HTR-8/SVneo (cell line): Measurements from ENCODE around the gene GTPBP3.

Source experiments
- DNase-seq: peaks from one replicate; pipeline ENCODE4 v3.0.0; 2011; ENCODE audit warnings: low spot score, mixed read lengths; ENCODE audit not compliant: insufficient read length
- FAIRE-seq: peaks from 2 replicates; lab custom pipeline; 2011; peaks lifted over from hg19 to GRCh38; lab: Jason Lieb, UNC

The GTPBP3 gene

DNA sequence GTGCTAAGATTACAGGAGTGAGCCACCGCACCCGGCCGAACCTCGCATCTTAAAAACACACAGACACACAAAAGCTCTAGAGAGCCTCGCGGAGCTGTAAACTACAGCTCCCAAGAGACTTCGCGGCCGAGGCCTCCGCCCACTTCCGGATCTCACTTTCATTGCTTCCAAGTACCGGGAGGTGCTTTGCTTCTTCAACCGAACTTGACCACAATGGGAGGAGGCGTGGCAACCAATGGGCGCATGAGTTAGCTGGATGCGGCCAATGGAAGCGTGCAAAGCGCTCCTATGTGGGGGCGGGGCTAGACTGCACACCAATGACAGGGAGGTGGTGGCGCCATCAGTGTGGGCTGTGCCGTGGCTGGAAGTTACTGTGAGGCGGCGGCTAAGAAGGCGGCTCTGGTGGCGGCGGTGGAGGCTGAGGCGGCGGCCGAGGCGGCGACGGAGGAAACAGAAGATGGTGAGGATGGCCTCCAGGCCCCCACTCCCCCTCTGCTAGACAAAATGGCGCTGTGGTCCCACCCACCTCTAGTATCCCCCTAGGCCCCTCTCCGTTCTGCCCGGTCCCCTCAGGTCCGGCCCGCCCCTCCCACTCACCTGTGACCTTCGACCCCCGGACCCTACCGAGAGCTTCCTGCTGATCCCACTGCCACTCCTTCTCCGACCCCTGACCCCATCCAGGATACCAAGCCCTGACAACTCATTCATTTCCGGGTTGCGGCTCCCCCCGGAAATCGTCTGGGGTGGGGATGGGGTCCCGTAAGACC, 28.0 kb upstream of the GTPBP3 start, which contains the start of gene DDA1:
TSS of gene DDA1 (plus strand) at position 366 of the 767 bp plus-strand sequence. CDS start at position 458, 92 bp downstream.
- FAIRE-seq (peak; percentile 99), DNase-seq (peak; percentile 99)

DNA sequence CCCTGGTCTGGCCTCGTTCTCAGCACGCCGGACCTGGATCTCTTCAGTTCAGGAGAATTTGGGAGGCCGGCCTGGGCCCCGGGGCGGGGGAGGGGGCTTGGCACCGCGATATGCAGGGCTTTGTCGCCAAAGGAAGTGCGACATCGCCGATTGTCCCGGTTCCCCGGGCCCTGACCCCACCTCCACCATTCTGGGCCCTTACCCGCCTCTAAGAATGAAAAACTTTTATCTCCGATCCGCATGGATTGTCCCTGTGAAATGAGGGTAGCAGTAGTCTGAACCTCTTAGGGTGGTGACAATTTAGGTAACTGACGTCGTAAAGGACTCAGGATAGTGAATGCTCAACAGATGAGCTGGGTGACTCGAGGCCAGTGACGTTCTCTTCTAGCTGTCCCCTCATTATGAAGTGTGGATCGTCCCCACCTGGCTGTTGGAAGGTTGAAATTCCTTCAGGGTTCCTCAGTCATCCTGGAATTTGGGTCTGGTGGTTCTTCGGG, 27.3 kb upstream of the GTPBP3 start:
- FAIRE-seq (peak; percentile 28), DNase-seq (no peak)

DNA sequence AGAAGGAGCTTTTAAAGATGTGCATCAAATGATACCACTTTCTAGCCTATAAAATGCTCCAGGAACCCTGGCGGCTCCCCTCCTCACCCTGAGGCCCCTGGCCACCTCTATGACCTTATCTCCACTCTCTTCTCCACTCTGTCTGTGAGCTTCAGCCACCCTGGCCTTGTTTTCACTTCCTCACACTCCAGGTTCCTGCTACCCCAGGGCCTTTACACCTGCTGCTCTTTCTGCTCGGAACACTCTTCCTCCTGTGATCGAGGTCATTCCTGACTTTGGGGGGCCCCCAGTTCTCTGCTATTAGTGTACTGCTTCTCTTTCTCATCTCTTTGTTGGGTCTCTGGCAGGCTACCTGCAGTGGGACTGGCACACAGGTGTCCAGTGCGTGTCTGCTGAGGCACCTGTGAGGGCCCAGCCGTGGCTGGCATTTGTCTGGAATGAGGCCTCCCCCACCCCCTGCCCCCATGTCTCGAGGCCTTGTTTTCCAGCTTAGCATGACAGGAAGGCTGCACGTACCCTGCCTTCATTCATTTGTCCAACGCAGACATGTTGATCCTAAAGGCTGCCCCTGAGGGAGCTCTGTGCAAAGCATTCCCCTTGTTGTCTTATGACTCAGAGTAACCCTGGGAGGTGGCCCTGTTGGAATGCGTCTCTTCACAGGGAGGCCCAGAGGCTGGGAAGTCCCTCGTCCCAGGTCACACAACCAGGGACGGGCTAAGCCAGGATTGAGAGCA, 25.7 kb upstream of the GTPBP3 start:
- peak; percentile 44 for DNase-seq
- FAIRE-seq: no peak

DNA sequence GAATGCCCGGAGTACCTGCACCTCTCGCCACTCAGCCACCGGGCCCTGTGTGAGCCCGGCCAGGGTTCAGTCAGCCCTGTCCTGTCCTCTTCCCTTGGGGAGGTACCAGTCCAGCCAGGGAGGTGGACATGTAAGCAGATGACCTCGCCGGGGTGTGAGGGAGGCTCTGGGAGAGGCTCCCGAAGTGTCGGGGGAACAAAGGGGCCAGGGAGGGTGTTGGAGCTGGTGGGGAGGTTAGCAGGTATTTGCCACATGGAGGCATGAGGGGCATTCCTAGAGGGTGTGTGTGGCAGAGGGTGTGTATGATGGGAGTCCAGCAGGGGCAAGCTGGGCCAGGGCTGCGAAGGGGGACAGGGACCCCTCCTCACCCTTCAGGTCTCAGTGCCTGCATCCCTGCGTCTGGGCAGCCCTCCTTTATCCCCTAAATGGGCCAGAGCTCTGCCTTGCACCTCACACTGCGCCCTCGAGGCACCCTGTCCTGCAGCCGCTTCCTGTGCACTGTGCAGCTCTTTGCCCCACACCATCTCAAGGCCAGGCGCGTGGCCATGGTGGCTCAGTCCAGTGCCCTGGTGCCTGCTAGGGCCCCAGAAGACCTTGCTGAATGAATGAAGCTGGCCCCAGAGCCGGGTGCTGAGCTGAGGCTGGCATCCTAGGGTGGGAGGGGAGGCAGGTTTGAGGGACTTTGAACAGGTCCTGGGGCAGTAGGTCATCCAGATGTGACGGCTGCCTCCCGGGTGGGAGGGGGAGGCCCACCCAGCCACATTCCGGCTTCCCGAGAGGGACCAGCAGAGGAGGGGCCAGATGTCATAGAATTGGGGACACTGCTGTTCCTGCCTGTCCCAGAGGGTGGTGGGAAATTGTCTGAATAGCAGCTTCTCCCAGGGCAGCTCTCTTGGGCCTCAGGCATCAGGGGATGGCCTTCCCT, 24.9 kb upstream of the GTPBP3 start:
- no peak for FAIRE-seq
- no peak for DNase-seq

DNA sequence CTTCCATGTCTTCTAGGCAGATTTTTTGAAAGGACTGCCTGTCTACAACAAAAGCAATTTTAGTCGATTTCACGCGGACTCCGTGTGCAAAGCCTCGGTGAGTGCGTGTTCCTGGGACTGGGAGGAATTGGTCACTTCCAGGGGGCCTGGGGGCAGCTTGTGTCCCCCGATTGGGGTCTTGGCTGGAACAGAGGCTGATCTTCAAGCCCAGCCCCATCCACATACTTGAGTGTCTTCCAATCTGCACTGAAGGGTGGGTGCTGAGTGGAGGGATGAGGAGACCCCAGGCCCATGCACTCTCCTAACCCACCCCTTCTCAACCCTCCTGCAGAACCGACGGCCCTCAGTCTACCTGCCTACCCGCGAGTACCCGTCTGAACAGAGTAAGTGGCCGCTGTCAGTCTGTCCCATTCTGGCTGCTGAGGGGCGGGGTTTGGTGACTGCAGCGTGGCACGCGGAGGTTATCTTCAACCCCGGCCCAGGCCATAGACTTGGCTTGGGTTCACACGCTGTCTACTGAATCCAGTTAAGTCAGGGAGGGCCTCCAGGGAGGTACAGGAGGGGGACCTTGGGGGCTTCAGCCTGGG, 23.3 kb upstream of the GTPBP3 start:
- DNase-seq: no peak
- FAIRE-seq: peak; percentile 36

DNA sequence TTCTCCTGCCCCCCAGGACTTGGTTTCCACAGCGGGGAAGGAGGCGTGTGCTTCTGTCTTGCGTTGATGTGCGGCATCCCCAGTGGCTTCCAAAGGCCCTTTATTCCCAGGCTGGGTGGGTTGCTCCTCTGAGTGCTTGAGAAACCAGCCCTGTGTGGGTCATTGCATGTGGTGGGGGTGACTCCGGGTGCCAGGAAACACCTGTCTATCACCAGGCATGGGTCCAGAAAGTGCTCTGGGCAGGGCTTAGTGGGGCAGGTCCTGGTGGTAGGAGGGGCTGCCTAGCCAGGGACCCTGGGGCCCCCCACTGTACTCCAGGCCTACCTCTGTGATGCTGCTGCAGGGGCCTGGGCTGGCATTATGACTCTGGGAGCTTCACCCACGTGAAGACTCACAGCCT, 18.4 kb upstream of the GTPBP3 start:
- peak; percentile 38 for FAIRE-seq
- no peak for DNase-seq

DNA sequence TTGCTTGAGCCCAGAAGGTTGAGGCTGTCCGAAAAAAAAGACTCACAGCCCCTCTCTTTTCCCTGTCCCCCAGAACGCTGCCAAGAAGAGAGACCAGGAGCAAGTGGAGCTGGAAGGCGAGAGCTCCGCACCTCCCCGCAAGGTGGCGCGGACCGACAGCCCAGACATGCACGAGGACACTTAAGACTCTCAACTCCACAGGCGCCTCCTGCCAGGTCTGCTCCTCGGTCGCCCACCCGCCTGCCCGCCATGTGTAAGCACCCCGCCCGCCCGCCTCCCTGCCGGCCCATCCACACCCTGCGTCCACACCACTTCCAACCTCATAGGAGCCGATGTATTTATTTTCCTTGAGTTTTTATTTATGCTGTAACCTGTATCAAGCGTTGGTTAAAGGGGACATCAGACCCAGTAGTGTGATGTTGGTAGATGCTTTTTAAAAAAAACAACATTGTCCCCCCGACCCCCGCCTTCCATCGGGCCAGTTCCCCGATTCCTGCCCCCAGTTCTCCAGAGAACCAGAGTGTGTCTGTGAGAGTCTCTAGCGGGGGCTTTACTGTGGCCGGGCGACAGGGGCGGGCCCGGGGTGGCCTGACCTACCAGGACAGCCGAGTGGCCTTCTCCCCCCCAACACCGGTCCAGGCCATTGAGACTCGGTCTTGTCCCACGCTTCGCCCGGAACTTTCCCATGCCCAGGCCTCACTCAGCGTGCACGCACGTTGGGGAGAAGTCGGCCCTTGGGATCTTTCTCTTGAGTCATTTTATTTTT, 17.7 kb upstream of the GTPBP3 start:
- DNase-seq (no peak), FAIRE-seq (no peak)

DNA sequence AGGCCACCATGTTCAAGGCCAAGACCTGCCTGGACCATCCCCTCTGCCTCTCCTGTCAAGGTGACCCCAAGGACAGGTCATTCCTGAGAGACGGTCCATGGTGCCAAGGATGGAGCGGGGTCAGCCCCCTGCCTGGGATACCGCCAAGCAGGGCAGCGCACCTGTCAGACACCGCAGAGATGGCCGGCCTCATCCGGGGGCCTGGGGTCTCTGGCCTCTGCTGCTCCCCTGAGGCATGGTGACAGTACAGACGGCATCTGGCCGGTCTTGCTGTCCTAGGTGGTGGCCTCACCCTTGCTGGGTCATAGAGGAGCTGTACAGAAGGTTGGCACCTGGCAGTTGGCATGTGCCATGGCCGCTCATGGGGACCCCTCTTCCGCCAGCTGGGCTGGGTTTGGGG, 16.9 kb upstream of the GTPBP3 start:
- DNase-seq (no peak), FAIRE-seq (no peak)

DNA sequence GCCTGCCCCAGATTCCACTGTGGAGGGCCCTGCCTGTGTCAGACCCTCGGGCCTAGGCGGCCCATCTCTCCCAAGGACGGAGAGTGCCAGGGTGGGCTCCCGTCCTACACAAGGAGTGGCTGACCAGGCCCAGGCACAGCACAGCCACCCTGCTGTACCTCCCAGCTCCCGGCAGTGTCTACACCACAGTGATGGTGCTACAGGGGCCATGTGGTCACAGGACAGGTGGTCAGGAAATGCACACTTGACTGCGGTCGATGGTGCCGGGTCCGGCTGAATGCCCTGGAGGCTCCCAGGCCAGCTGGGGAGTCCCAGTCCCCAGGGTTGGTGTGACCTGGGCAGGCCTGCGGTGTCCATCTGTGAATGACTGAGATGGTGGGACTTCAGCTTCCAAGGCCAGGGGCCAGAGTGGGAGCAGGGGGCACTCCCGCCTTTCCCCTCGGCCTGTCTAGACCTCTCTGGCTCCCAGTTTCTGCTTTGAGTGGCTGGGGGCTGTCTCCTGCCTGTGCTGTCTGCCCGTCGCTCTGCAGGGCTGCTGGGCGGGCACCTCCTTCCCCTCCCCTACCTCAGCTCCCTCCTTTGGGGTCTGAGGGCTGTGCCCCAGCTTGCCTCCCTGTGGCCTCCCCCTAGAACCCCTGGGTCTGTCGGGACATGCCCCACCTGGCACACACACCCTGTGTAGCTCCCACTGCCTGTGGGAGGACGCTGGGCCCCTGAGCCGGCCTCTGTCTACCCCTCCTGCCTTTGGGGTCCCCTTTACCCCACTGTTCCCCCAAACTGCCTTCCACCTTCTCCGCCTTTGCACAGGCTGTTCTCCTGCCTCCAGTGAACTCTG, 15.5 kb upstream of the GTPBP3 start:
- no peak for FAIRE-seq
- no peak for DNase-seq

DNA sequence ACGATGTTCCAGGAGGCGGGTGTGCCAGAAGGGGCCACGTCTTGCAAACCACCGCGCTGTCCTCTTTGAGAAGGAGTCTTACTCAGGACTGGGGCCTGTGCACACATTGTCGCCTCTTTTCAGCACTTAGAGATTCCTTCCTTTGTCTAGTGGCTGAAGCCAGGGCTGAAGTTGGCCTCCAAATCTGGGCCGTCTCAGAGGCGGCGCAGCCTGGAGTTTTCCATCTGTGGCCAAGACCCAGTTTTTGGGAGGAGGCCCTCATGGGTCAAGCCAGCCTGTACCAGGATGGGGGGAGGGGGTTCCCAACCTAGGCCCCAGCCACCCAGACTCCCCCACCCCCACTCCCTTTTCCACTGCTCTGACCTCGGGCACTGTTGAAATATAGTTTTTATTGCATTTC, 14.5 kb upstream of the GTPBP3 start:
- FAIRE-seq: no peak

DNA sequence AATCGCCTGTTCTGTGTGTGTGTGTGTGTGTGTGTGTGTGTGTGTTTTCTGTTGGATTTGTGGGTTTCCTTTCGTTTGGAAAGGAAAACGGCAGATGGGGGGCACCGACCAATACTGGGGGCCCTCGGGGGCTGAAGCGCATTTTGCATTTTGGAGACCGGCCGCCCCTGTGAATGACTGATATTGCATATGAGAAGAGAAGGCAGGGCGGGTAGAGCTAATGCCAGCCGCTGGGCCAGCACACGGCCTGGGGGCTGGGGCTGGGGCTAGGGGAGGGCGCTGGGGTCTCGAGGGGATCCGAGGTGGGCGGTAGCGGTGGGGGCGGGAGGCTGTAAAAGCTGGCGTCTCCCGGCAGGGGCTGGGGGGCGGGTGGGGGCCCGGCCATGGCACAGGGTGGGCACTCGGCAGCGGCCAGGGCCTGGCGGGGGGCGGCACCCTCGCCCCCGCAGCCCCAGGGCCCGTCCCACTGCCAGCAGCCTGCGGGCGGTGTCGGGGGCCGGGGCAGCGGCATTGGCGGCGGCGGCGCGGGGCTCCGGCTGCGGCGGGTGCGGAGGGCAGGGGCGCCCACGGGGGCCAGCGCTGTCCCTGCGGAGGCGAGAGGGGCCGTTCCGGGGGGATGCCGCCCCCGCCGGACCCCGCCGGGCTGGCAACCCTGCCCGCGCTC, 13.9 kb upstream of the GTPBP3 start:
- no peak for FAIRE-seq
- no peak for DNase-seq

More for the DNA sequence above, 14.5 kb upstream of the GTPBP3 start:
- no peak for DNase-seq

DNA sequence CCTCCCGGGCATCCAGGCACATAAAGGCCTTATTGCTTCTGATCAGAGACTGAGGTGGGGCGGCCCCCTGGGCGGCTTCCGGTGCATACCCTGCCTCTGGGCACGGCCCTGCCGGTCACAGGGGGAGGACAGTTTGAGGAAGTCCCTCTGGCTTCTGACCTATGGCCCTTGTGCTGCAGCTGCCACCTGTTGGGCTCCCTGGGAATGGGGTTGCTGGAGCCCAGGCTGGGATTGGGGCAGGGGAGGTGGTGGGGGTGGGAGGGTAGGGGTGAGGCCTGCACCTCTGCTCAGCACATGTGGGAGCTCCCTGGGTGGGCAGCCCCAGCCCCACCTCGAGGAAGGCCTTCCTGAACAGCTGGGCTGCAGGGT, 13.4 kb upstream of the GTPBP3 start:
- no peak for FAIRE-seq
- no peak for DNase-seq

DNA sequence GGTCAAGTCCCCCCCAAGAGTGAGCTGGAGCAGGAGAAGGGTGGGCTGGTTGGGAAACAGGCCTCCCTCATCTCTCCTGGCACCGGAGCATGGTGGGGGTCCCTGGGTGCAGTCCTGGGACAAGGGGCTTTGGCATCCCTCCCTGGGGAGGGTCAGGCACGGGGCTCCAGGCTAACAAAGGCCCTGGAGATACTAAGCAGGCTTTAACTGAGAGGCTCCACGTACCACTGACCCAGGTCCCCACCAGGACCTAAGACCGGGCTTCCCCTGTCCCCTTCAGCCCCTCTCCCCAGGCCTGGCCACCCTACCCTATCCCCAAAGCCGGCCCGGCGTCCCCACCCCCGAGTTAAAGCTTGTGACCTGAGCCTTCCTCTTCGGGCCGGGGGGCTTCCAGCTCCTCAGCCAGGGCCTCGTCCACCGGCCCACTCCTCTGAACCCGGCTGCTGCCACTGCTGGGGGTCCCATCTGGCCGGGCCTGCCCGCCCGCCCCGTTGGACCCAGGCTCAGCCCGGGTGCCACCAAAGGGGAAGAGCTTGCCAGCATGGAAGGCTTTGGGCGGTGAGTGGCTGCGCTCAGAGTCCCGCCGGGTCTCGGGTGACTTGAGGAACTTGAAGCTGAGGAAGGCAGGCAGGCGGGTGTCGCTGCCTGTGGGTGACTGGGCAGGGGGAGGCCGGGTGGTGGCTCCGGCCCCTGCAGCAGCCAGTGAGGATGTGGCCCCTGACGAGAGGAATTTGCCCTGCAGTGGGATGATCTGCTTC, 12.8 kb upstream of the GTPBP3 start:
- FAIRE-seq: no peak
- DNase-seq: no peak

DNA sequence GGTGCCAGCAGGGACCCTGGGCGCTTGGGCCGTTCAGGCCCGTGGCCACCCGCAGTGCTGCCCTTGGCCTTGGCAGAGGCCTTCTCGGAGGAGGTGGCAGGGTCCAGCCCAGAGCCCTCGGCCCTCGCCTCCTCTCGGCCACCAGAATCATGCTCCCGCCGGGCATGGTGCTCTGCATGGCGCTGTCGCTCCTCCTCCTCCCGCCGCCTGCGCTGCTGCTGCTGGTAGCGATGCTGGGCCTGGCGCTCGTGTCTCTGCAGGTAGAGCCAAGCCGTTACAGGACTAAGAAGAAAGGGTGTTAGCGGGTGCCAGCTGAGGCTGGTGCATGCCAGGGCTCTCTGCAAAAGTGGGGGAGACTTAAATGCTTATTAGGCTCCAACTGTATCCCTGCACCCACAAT, 12.2 kb upstream of the GTPBP3 start:
- DNase-seq (no peak), FAIRE-seq (no peak)

DNA sequence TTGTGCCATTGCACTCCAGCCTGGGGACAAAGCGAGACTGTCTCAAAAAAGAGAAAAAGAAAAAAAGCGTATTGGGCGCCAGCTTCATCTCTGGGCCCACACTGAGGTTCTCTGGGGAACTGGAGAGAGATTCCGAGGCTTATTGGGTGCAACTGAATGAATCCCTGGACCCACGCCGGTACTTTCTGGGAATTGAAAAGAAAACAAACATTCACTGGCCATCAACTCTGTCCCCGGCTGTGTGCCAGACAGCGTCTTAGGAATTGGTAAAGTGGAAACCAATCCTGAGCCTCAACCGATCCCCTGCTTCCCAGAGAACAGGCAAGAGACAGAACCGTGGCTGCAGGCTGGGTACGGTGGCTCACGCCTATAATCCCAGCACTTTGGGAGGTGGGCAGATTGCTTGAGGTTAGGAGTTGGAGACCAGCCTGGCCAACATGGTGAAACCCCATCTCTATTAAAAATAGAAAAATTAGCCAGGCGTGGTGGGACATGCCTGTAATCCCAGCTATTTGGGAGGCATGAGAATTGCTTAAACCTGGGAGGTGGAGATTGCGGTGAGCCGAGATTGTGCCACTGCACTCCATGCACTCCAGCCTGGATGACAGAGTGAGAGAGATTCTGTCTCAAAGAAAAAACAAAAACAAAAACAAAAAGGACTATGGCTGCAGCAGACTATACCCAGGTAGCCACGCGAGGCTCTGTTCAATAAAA, 11.3 kb upstream of the GTPBP3 start:
- no peak for FAIRE-seq

DNA sequence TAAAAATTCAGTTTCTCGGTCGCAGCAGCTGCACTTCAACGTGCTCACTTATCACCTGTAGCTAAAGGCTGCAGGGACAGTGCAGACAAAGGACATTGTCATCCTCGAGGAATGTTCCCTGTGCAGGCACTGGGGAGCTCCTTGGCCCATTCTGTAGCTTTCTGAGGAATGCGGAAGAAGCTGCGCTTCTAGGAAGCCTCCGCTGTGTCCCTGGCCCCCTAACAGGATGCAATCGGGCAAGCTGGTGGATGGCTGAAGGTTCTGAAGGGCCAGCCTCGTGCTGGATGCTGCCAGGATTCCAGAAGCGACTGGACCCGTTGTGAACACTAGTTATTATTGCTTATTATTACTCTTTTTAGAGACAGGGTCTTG, 10.8 kb upstream of the GTPBP3 start:
- FAIRE-seq: no peak
- no peak for DNase-seq

More for the DNA sequence above, 11.3 kb upstream of the GTPBP3 start:
- no peak for DNase-seq
